GM10248 (cell line): Measurements from ENCODE around the gene C19orf33.

ENCODE experiments used
- CTCF ChIA-PET: fragments of 300-600 bp; sonication (Branson Sonifier 250); formaldehyde crosslinking; extraction: SDS; loops from one replicate; lab custom pipeline; 2021; ENCODE audit warnings: antibody characterized with exemption; lab: Yijun Ruan, JAX
- POLR2A ChIA-PET: fragments of 350-650 bp; sonication (Branson Sonifier 250); formaldehyde crosslinking; extraction: SDS; loops from one replicate; lab custom pipeline; 2020; ENCODE audit warnings: antibody characterized with exemption; lab: Yijun Ruan, JAX
- DNase-seq: peaks from one replicate; pipeline ENCODE4 v3.0.0; 2012; ENCODE audit errors: extremely low spot score
- TF ChIP-seq, protein P1 (sequence below): IDR thresholded peaks from 2 replicates; pipeline ENCODE4 v1.5.1; 2012; ENCODE audit warnings: mild to moderate bottlenecking, low read depth; ENCODE audit errors: extremely low read depth, missing control alignments, control extremely low read depth

C19orf33 gene

DNA sequence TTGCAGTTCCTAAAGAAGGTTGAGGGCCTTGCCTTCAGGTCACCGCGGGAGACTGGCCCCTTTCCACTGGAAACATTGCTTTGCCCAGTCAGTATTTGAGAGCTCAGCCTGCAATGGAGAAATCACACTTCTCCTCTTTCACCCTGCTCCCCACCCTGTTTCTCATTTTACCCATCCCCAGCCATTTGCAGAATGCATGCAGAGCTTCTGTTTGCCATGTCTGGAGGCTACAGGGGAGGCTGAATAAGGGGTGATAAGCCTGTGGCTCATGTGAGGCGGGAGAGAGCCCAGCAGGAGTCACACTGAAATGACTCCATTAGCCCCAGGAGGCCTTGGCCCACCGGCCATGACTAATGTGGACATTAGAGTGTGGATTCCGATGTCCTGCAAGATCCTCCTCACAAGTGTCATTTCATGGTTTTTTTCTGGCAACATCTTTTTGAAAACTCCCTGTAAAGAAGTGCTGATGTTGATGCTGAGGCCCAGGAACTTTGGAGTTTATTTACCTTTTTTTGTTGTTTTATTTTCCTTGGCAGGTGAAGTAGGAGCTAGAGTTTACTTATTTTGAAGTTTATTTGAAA, 33.4 kb upstream of the C19orf33 start:
- POLR2A ChIA-PET, result no interaction called here
- TF ChIP-seq, protein P1, sequence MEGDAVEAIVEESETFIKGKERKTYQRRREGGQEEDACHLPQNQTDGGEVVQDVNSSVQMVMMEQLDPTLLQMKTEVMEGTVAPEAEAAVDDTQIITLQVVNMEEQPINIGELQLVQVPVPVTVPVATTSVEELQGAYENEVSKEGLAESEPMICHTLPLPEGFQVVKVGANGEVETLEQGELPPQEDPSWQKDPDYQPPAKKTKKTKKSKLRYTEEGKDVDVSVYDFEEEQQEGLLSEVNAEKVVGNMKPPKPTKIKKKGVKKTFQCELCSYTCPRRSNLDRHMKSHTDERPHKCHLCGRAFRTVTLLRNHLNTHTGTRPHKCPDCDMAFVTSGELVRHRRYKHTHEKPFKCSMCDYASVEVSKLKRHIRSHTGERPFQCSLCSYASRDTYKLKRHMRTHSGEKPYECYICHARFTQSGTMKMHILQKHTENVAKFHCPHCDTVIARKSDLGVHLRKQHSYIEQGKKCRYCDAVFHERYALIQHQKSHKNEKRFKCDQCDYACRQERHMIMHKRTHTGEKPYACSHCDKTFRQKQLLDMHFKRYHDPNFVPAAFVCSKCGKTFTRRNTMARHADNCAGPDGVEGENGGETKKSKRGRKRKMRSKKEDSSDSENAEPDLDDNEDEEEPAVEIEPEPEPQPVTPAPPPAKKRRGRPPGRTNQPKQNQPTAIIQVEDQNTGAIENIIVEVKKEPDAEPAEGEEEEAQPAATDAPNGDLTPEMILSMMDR, result no peak
- CTCF ChIA-PET, result interaction anchor here (1.3 kb wide), 1 partner anchor 19 kb away, joined by 4 read pairs; no protein-coding TSS in a partner anchor

DNA sequence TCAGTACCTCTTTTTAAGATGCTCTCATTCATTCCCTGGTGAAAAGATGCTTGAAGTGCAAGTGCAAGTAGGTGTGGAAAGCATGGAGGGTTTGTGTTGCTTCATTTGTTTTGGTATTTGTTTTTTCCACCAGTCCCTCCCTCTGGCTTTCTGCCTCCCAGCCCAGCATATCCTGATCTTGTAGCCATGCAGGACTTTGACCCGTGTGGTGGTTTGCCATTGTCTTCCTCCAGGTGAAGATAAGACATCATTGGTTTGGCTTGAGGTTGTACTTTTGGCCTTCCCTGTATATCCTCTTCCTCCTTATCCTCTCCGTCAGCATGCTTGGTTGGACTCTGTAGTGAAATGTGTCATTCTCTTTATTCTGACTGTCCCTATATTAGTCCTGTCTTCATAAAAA, 30.6 kb upstream of the C19orf33 start:
- TF ChIP-seq, protein P1, result no peak
- CTCF ChIA-PET, result no interaction called here
- POLR2A ChIA-PET, result no interaction called here
- no peak for DNase-seq

More for the DNA sequence above, 33.4 kb upstream of the C19orf33 start:
- no peak for DNase-seq

DNA sequence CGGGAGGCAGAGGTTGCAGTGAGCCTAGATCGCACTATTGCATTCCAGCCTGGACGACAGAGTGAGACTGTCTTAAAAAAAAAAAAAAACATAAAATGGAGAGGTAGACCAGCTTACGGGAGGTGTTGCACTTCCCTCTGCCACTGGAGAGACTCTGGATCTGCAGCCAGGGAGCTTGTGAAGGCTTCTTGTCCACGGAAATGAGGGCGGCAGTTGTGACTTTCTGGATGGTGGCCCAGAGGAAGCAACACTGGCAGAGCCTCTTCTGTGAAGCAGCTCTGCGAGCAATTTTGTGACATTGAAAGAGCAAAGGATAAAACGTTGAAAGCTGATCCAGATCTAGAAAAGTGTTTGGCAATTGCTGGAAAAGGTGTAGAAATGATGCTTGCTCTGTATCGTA, 29.3 kb upstream of the C19orf33 start:
- no peak for DNase-seq
- ChIA-PET POLR2A (interaction anchor here (0.7 kb wide), 1 partner anchor 16 kb away, joined by 8 read pairs; no protein-coding TSS in a partner anchor), CTCF (no interaction called here)
- TF ChIP-seq, protein P1, result no peak

DNA sequence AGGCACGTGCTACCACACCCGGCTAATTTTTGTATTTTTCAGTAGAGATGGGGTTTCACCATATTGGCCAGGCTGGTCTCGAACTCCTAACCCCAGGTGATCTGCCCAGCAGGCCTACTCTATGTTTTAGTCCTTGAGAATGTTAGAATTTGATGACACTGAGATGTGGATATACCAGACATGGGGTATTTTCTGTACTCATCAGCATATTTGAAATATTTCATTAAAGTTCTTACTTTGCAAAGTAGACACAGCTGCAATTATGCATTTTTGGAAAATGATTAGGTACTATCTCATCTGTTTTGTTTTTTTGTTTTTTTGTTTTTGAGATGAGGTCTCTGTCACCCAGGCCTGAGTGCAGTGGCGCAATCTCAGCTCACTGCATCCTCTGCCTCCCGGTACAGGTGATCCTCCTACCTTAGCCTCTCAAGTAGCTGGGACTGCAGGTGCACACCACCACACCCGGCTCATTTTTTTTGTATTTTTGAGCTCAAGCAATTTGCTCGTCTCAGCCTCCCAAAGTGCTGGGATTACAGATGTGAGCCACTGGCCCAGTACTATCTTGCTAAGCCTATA, 27.0 kb upstream of the C19orf33 start:
- no peak for DNase-seq
- ChIA-PET POLR2A (no interaction called here), CTCF (interaction anchor here (1.5 kb wide), 1 partner anchor 11 kb away, joined by 3 read pairs; no protein-coding TSS in a partner anchor)
- TF ChIP-seq, protein P1, result no peak

DNA sequence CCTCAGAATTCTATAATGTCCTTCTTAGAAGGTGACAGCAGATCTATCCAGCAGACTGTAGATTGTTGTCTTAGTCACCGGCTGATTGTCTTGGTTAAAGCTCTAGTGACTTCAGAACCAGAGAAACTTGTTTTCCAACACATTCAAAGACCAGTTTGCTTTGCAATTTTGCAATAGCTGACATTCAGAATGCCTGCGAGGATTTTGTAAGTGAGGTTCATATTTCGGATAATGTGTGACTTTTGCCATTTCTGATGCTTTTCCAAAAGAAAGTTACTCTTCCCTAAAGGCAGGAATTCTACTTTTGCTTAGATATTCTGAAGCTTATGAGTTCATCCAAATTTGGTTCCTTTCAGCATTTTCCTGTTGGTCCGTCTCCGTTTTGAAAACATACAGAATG, 26.5 kb upstream of the C19orf33 start:
- ChIA-PET POLR2A (no interaction called here), CTCF (no interaction called here)
- TF ChIP-seq, protein P1, result no peak
- no peak for DNase-seq

DNA sequence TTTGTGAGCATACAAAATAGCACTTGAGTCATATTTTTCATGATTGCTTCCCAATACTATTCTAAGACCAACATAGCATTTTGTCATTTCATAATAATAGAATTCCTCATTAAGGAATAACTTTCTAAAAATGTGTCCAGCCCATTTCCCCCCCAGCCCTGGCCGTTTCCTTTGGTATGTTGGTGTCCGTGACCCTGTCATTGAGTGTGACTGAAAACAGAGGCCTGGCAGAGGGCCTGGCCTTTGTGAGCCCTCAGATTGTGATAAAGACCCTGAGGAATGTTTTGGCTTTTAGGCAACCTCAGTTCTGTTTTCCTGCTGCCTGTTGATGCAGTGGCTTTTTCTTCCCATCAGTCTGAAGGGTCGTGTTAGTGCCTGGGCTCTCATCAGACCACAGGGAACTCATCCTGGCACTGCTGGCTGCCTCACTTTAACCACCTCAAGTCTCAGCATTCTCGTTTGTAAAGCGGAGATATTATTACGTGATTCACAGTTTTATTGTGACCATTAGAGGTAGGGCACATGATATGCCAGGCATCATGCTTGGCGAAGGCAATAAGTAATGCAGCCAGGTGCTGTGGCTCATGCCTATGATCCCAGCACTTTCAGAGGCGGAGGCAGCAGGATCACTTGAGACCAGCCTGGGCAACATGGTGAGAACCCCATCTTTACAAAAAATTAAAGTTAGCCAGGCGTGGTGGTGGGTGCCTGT, 25.9 kb upstream of the C19orf33 start:
- POLR2A ChIA-PET, result interaction anchor here (0.6 kb wide), 1 partner anchor 76 kb away, joined by 3 read pairs; no protein-coding TSS in a partner anchor

More for the DNA sequence above, 25.9 kb upstream of the C19orf33 start:
- DNase-seq, result no peak
- CTCF ChIA-PET, result interaction anchor here (0.9 kb wide), 1 partner anchor 12 kb away, joined by 3 read pairs; no protein-coding TSS in a partner anchor
- TF ChIP-seq, protein P1, result no peak
